Measurements from ENCODE around the gene ARHGAP5. TPM values are rescaled to one million over a fixed set of nuclear protein-coding genes. Genes with fewer than 3 reads are reported as not detected.
A peak's percentile ranks its signal among the peaks of the same experiment; 100 is the strongest.
"Not testable (repeated sequence)": the region's sequence is repeated elsewhere in the genome, so short reads cannot be mapped to it uniquely, and the experiment has no call there.

Gene ARHGAP5
- total and polyA plus RNA-seq, 4 experiments from 2014 or later: 28.0 to 109 (median 71.8) TPM

- no peaks in the 10 kb centered on the region for H3K4me1 ChIP-seq (ENCODE audit: insufficient read depth, low read length)
- Mint-ChIP-seq H3K27ac (peak overlapping the region in 2 of 7 donors; percentile 14 to 24), H3K4me3 (no peak overlapping the region), H3K4me1 (peaks cover 20 to 31% (median 22%) of the 10 kb centered on the region in 4 donors), H3K9me3 (peaks cover 0 to 5% (median 2%) of the 10 kb centered on the region in 8 donors), H3K27me3 (no peaks in the 10 kb centered on the region), H3K36me3 (peaks cover 59 to 64% of the 10 kb centered on the region in 2 donors)
- H3K36me3 ChIP-seq (ENCODE audit: insufficient read depth, low read length): no peaks in the 10 kb centered on the region
- H3K4me3 ChIP-seq (ENCODE audit: low read length in 2 of 2): no peak overlapping the region
- ChIA-PET CTCF (ENCODE audit: partially characterized antibody) (no interaction called here), POLR2A (ENCODE audit: partially characterized antibody) (no interaction called here)
- no peaks in the 10 kb centered on the region for H3K9me3 ChIP-seq (ENCODE audit: control insufficient read depth in 1 of 2, low read length in 2 of 2)
- H3K27ac ChIP-seq (ENCODE audit: low read depth, low read length): no peak overlapping the region
- no peak for DNase-seq
- no peaks in the 10 kb centered on the region for H3K27me3 ChIP-seq (ENCODE audit: insufficient read depth, low read length)
- intact Hi-C loops (cut with micrococcal nuclease): no loop called here
Measured at GRCh38 chr14:32128703-32129102, 51.6 kb downstream of the ARHGAP5 start.

- H3K27ac Mint-ChIP-seq: peak overlapping the region in 2 of 7 donors; percentile 14 to 24
- no peak overlapping the region for H3K27ac ChIP-seq (ENCODE audit: low read depth, low read length)
- H3K27me3 ChIP-seq (ENCODE audit: insufficient read depth, low read length): no peaks in the 10 kb centered on the region
- POLR2A ChIA-PET (ENCODE audit: partially characterized antibody): no interaction called here
- H3K4me3 Mint-ChIP-seq: no peak overlapping the region
- H3K36me3 Mint-ChIP-seq: peaks cover 55 to 63% of the 10 kb centered on the region in 2 donors
- no peaks in the 10 kb centered on the region for H3K27me3 Mint-ChIP-seq
- CTCF ChIA-PET (ENCODE audit: partially characterized antibody): no interaction called here
- H3K4me1 ChIP-seq (ENCODE audit: insufficient read depth, low read length): no peaks in the 10 kb centered on the region
- H3K9me3 ChIP-seq (ENCODE audit: control insufficient read depth in 1 of 2, low read length in 2 of 2): no peaks in the 10 kb centered on the region
- H3K36me3 ChIP-seq (ENCODE audit: insufficient read depth, low read length): no peaks in the 10 kb centered on the region
- peaks cover 17 to 26% (median 19%) of the 10 kb centered on the region in 4 donors for H3K4me1 Mint-ChIP-seq
- H3K4me3 ChIP-seq (ENCODE audit: low read length in 2 of 2): no peak overlapping the region
- no peak for DNase-seq
- peaks cover 0 to 5% (median 2%) of the 10 kb centered on the region in 8 donors for H3K9me3 Mint-ChIP-seq
- intact Hi-C loops (cut with micrococcal nuclease): no loop called here
Measured at GRCh38 chr14:32129124-32129523, 52.0 kb downstream of the ARHGAP5 start.

GRCh38 chr14:32131689-32132088 lies 54.6 kb downstream of the ARHGAP5 start:
- H3K27me3 ChIP-seq (ENCODE audit: insufficient read depth, low read length); H3K27ac ChIP-seq (ENCODE audit: low read depth, low read length); DNase-seq; H3K4me1 ChIP-seq (ENCODE audit: insufficient read depth, low read length); H3K27ac Mint-ChIP-seq; H3K27me3 Mint-ChIP-seq; POLR2A ChIA-PET (ENCODE audit: partially characterized antibody); H3K9me3 Mint-ChIP-seq; H3K9me3 ChIP-seq (ENCODE audit: control insufficient read depth in 1 of 2, low read length in 2 of 2); H3K4me3 Mint-ChIP-seq; CTCF ChIA-PET (ENCODE audit: partially characterized antibody); H3K36me3 ChIP-seq (ENCODE audit: insufficient read depth, low read length); H3K4me3 ChIP-seq (ENCODE audit: low read length in 2 of 2); intact Hi-C loops (cut with micrococcal nuclease): not testable (repeated sequence)
- peaks cover under 1 to 17% (median 14%) of the 10 kb centered on the region in 4 donors for H3K4me1 Mint-ChIP-seq
- peaks cover 51 to 65% of the 10 kb centered on the region in 2 donors for H3K36me3 Mint-ChIP-seq

DNA sequence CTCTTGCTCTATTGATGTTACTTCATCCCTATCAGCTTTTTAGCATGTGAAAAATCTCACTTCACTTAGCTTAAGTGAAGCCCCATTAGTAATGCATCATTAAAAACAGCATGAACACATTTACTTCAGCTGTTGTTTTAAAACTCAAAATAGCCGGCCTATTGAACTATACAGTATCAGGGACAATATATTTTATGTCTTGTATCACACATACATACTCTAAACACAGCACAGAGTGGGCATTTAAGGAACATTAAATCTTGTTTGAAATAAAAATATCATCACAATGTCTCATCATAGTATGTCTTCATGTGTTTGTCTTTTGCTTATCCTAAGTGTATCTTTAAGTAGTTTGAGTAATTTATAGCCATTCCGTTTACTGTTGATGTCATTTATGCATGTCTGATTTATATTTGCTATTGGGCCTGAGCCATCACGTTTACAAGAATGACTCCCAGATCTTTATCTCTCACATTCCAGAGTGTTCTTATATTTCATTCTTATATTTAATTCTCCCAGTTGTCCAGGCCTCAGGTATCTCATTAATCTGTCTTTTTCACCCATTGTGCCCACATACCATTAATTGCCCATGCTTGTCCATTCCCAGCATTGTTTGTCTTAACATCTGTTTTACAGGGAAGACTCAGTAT lies 57.5 kb downstream of the ARHGAP5 start:
- H3K4me3 Mint-ChIP-seq: no peak overlapping the region
- H3K36me3 Mint-ChIP-seq: peaks cover 54 to 66% of the 10 kb centered on the region in 2 donors
- ChIA-PET POLR2A (ENCODE audit: partially characterized antibody) (no interaction called here), CTCF (ENCODE audit: partially characterized antibody) (no interaction called here)
- Histone ChIP-seq H3K36me3 (ENCODE audit: insufficient read depth, low read length) (no peaks in the 10 kb centered on the region), H3K27ac (ENCODE audit: low read depth, low read length) (no peak overlapping the region), H3K27me3 (ENCODE audit: insufficient read depth, low read length) (no peaks in the 10 kb centered on the region), H3K9me3 (ENCODE audit: control insufficient read depth in 1 of 2, low read length in 2 of 2) (peaks cover 0 to 4% of the 10 kb centered on the region in 2 donors), H3K4me3 (ENCODE audit: low read length in 2 of 2) (no peak overlapping the region), H3K4me1 (ENCODE audit: insufficient read depth, low read length) (no peaks in the 10 kb centered on the region)
- intact Hi-C loops (cut with micrococcal nuclease): no loop called here
- peak overlapping the region in 1 of 7 donors; percentile 3 for H3K27ac Mint-ChIP-seq
- H3K9me3 Mint-ChIP-seq: peaks cover 0 to 18% (median 10%) of the 10 kb centered on the region in 8 donors
- H3K4me1 Mint-ChIP-seq: peaks cover 9 to 15% (median 13%) of the 10 kb centered on the region in 4 donors
- DNase-seq: no peak
- H3K27me3 Mint-ChIP-seq: no peaks in the 10 kb centered on the region

DNA sequence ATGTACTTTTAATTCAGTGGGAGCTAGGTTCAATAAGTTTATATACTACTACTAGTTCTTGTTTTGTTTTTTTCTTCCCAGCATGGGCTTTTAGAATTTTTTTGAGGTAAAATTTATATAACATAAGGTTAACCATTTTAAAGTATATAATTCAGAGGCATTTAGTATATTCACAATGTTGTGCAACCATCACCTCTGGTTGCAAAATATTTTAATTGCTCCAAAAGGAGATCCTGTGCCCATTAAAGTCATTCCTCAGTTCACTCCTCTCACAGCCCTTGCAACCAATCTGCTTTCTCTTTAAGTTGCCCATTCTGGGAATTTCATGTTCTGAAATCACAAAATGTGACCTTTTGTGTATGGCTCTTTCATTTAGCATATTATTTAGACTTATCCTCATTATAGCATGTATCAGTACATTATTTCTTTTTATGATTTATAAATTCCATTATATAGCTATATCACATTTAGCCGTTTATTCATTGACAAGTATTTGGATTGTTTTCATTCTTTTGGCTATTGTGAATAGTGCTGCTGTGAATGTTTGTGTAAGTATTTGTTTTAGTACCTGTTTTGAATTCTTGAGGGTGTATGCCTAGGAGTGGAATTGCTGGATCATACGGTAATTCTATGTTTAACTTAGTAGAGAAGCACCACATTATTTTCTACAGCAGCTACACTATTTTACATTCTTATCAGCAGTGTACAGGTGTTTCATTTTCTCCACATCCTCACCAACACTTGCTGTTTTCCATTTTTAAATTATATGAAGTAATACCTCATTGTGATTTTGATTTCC lies 59.1 kb downstream of the ARHGAP5 start:
- H3K27ac ChIP-seq (ENCODE audit: low read depth, low read length): no peak overlapping the region
- H3K36me3 ChIP-seq (ENCODE audit: insufficient read depth, low read length): no peaks in the 10 kb centered on the region
- CTCF ChIA-PET (ENCODE audit: partially characterized antibody): no interaction called here
- H3K4me1 ChIP-seq (ENCODE audit: insufficient read depth, low read length): no peaks in the 10 kb centered on the region
- no peaks in the 10 kb centered on the region for H3K27me3 ChIP-seq (ENCODE audit: insufficient read depth, low read length)
- H3K4me1 Mint-ChIP-seq: peaks cover 9 to 15% (median 12%) of the 10 kb centered on the region in 4 donors
- H3K4me3 Mint-ChIP-seq: no peak overlapping the region
- no peak overlapping the region for H3K4me3 ChIP-seq (ENCODE audit: low read length in 2 of 2)
- H3K27me3 Mint-ChIP-seq: no peaks in the 10 kb centered on the region
- H3K27ac Mint-ChIP-seq: no peak overlapping the region
- peaks cover 54 to 63% of the 10 kb centered on the region in 2 donors for H3K36me3 Mint-ChIP-seq
- DNase-seq: no peak
- intact Hi-C loops (cut with micrococcal nuclease): no loop called here
- POLR2A ChIA-PET (ENCODE audit: partially characterized antibody): no interaction called here
- peaks cover 0 to 4% of the 10 kb centered on the region in 2 donors for H3K9me3 ChIP-seq (ENCODE audit: control insufficient read depth in 1 of 2, low read length in 2 of 2)
- peaks cover 0 to 18% (median 10%) of the 10 kb centered on the region in 8 donors for H3K9me3 Mint-ChIP-seq

- CTCF ChIA-PET (ENCODE audit: partially characterized antibody): no interaction called here
- H3K27ac Mint-ChIP-seq: no peak overlapping the region
- no peak overlapping the region for H3K27ac ChIP-seq (ENCODE audit: low read depth, low read length)
- intact Hi-C loops (cut with micrococcal nuclease): no loop called here
- peaks cover 0 to 4% of the 10 kb centered on the region in 2 donors for H3K9me3 ChIP-seq (ENCODE audit: control insufficient read depth in 1 of 2, low read length in 2 of 2)
- no peak overlapping the region for H3K4me3 ChIP-seq (ENCODE audit: low read length in 2 of 2)
- H3K27me3 Mint-ChIP-seq: no peaks in the 10 kb centered on the region
- H3K27me3 ChIP-seq (ENCODE audit: insufficient read depth, low read length): no peaks in the 10 kb centered on the region
- POLR2A ChIA-PET (ENCODE audit: partially characterized antibody): no interaction called here
- no peaks in the 10 kb centered on the region for H3K36me3 ChIP-seq (ENCODE audit: insufficient read depth, low read length)
- peaks cover 50 to 63% of the 10 kb centered on the region in 2 donors for H3K36me3 Mint-ChIP-seq
- no peak overlapping the region for H3K4me3 Mint-ChIP-seq
- DNase-seq: no peak
- H3K9me3 Mint-ChIP-seq: peaks cover 0 to 18% (median 10%) of the 10 kb centered on the region in 8 donors
- peaks cover 9 to 15% (median 12%) of the 10 kb centered on the region in 4 donors for H3K4me1 Mint-ChIP-seq
- H3K4me1 ChIP-seq (ENCODE audit: insufficient read depth, low read length): no peaks in the 10 kb centered on the region
Measured at GRCh38 chr14:32137313-32137712, 60.2 kb downstream of the ARHGAP5 start.

GRCh38 chr14:32137892-32138291 lies 60.8 kb downstream of the ARHGAP5 start:
- no peaks in the 10 kb centered on the region for H3K27me3 Mint-ChIP-seq
- H3K36me3 Mint-ChIP-seq: peaks cover 51 to 63% of the 10 kb centered on the region in 2 donors
- POLR2A ChIA-PET (ENCODE audit: partially characterized antibody): no interaction called here

More at GRCh38 chr14:32137892-32138291, 60.8 kb downstream of the ARHGAP5 start:
- H3K4me3 Mint-ChIP-seq: no peak overlapping the region
- no peak overlapping the region for H3K27ac Mint-ChIP-seq
- Histone ChIP-seq H3K27me3 (ENCODE audit: insufficient read depth, low read length) (no peaks in the 10 kb centered on the region), H3K4me1 (ENCODE audit: insufficient read depth, low read length) (no peaks in the 10 kb centered on the region), H3K9me3 (ENCODE audit: control insufficient read depth in 1 of 2, low read length in 2 of 2) (peaks cover 0 to 4% of the 10 kb centered on the region in 2 donors), H3K27ac (ENCODE audit: low read depth, low read length) (no peak overlapping the region), H3K36me3 (ENCODE audit: insufficient read depth, low read length) (no peaks in the 10 kb centered on the region), H3K4me3 (ENCODE audit: low read length in 2 of 2) (no peak overlapping the region)
- H3K4me1 Mint-ChIP-seq: peaks cover 9 to 15% (median 12%) of the 10 kb centered on the region in 4 donors
- DNase-seq: no peak
- peaks cover 0 to 18% (median 10%) of the 10 kb centered on the region in 8 donors for H3K9me3 Mint-ChIP-seq
- CTCF ChIA-PET (ENCODE audit: partially characterized antibody): no interaction called here
- intact Hi-C loops (cut with micrococcal nuclease): no loop called here
